Colon (tissue), 2 donors: ENCODE results near the gene FLG2.
"Not testable (repeated sequence)": the region's sequence is repeated elsewhere in the genome, so short reads cannot be mapped to it uniquely, and the experiment has no call there.

Source experiments
- FAIRE-seq: peaks from 2 replicates; lab custom pipeline; 2012; peaks lifted over from hg19 to GRCh38; lab: Jason Lieb, UNC
- donor health status: control.
- donor health status: control.

Gene FLG2

DNA sequence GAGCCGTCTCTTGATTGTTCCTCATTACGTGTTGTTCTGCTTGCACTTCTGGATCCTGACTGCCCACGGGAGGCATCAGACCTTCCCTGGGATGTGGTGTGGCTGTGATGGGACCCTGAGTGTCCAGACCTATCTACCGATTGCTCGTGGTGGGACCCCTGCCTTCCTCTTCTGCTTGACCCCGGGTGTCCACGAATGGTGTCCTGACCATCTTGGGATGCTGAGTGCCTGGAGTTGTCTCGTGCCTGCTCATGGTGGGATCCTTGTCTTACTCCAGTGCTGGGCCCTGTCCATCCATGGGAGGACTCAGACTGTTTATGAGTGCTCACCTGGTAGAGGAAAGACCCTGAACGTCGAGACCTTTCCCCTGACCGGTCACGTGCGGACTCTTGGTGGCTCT, 47.6 kb downstream of the FLG2 start:
- FAIRE-seq, result not testable (repeated sequence)

DNA sequence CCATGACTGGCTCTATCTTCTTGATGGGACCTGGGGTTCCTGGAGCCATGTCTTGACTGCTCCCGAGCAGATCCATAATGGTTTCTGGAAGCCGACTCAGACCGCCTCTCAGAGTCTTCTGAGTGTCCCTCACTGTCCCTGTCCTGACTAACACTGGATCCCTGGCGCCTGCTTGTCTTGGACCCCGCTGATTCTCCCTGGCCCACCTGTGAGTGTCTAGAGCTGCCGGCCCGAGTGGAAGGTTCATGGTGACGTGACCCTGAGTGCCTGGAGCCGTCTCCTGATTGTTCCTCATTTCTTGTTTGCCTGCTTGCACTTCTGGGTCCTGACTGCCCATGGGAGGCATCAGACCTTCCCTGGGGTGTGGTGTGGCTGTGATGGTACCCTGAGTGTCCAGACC, 49.9 kb downstream of the FLG2 start:
- no peak for FAIRE-seq

DNA sequence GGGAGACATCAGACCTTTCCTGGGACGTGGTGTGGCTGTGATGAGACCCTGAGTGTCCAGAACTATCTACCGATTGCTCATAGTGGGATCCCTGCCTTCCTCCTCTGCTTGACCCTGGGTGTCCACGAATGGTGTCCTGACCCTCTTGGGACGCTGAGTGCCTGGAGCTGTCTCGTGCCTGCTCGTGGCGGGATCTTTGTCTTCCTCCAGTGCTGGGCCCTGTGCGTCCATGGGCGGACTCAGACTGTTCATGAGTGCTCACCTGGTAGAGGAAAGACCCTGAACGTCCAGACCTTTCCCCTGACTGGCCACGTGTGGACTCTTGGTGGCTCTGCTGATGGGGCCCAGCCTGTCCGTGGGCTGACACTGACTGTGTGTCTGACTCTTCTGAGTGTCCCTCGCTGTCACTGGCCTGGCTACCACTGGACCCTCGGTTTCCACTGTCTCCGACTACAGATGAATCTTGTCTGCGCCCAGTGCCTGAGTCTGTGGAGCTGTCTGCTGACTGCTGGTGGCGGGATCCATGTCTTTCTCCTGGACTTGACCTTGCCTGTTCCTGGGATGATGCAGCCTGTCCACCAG, 50.4 kb downstream of the FLG2 start:
- FAIRE-seq, result not testable (repeated sequence)

DNA sequence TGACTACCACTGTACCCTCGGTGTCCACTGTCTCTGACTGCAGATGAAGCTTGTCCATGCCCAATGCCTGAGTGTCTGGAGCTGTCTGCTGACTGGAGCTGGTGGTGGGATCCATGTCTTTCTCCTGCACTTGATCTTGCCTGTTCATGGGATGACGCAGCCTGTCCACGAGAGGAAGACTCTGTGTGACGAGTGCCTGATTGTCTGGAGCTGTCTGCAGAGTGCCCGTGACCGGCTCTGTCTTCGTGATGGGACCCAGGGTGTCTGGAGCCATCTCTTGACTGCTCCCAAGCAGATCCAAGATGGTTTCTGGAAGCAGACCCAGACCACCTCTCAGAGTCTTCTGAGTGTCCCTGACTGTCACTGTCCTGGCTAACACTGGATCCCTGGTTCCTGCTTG, 51.0 kb downstream of the FLG2 start:
- not testable (repeated sequence) for FAIRE-seq

DNA sequence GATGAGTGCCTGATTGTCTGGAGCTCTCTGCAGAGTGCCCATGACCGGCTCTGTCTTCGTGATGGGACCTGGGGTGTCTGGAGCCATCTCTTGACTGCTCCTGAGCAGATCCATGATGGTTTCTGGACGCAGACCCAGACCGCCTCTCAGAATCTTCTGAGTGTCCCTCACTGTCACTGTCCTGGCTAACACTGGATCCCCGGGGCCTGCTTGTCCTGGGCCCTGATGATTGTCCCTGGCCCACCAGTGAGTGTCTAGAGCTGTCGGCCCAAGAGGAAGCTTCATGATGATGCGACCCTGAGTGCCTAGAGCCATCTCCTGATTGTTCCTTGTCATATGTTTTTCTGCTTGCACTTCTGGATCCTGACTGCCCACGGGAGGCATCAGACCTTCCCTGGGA, 51.8 kb downstream of the FLG2 start:
- FAIRE-seq, result not testable (repeated sequence)

DNA sequence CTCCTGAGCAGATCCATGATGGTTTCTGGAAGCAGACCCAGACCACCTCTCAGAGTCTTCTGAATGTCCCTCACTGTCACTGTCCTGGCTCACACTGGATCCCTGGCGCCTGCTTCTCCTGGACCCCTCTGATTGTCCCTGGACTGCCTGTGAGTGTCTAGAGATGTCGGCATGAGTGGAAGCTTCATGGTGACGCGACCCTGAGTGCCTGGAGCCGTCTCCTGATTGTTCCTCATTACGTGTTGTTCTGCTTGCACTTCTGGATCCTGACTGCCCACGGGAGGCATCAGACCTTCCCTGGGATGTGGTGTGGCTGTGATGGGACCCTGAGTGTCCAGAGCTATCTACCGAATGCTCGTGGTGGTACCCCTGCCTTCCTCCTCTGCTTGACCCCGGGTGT, 53.7 kb downstream of the FLG2 start:
- not testable (repeated sequence) for FAIRE-seq

DNA sequence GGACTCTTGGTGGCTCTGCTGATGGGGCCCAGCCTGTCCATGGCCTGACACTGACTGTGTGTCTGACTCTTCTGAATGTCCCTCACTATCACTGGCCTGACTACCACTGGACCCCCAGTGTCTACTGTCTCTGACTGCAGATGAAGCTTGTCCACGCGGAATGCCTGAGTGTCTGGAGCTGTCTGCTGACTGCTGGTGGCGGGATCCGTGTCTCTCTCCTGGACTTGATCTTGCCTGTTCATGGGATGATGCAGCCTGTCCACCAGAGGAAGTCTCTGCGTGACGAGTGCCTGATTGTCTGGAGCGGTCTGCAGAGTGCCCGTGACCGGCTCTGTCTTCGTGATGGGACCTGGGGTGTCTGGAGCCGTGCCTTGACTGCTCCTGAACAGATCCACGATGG, 55.0 kb downstream of the FLG2 start:
- FAIRE-seq, result not testable (repeated sequence)

DNA sequence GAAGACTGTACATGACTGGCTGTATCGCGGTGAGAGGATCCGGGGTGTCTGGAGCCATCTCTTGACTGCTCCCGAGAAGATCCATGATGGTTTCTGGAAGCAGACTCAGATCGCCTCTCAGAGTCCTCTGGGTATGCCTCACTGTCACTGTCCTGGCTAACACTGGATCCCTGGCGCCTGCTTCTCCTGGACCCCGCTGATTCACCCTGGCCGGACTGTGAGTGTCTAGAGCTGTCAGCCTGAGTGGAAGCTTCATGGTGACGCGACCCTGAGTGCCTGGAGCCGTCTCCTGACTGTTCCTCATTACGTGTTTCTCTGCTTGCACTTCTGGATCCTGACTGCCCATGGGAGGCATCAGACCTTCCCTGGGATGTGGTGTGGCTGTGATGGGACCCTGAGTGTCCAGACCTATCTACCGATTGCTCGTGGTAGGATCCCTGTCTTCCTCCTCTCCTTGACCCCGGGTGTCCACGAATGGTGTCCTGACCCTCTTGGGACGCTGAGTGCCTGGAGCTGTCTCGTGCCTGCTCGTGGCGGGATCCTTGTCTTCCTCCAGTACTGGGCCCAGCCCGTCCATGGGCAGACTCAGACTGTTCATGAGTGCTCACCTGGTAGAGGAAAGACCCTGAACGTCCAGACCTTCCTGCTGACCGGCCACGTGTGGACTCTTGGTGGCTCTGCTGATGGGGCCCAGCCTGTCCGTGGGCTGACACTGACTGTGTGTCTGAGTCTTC, 56.5 kb downstream of the FLG2 start:
- FAIRE-seq, result not testable (repeated sequence)
